WI38 (cell line): Measurements from ENCODE around the gene MRTO4.
A peak's percentile ranks its signal among the peaks of the same experiment; 100 is the strongest.
"Not testable (repeated sequence)": the region's sequence is repeated elsewhere in the genome, so short reads cannot be mapped to it uniquely, and the experiment has no call there.

Experiments
- H3K4me3 ChIP-seq: 2 replicates; pipeline ENCODE4 v1.5.1; 2011; ENCODE audit warnings: low read depth, mild to moderate bottlenecking, control low read depth, low read length
- CTCF ChIP-seq: IDR thresholded peaks from 2 replicates; pipeline ENCODE4 v1.5.1; 2012; ENCODE audit warnings: low read depth, mild to moderate bottlenecking, control low read depth, low read length

Gene MRTO4

GRCh38 chr1:19232524-19232846, 19.1 kb upstream of the MRTO4 start:
- no peak for TF ChIP-seq CTCF
- H3K4me3 ChIP-seq = no peak overlapping the region

GRCh38 chr1:19234224-19234623, 17.4 kb upstream of the MRTO4 start:
- no peak overlapping the region for H3K4me3 ChIP-seq
- no peak for TF ChIP-seq CTCF

- no peak overlapping the region for H3K4me3 ChIP-seq
- no peak for TF ChIP-seq CTCF
Measured at GRCh38 chr1:19239876-19240275, 11.7 kb upstream of the MRTO4 start.

- no peak overlapping the region for H3K4me3 ChIP-seq
- TF ChIP-seq CTCF = peak; percentile 98
Measured at GRCh38 chr1:19240673-19241538, 10.7 kb upstream of the MRTO4 start.

GRCh38 chr1:19250629-19251304, 838 bp upstream of the MRTO4 start:
- TF ChIP-seq CTCF = no peak
- peak overlapping the region; percentile 81 for H3K4me3 ChIP-seq

GRCh38 chr1:19254416-19254815, 2.8 kb downstream of the MRTO4 start:
- no peak overlapping the region for H3K4me3 ChIP-seq
- no peak for TF ChIP-seq CTCF

GRCh38 chr1:19255288-19255687, 3.7 kb downstream of the MRTO4 start:
- H3K4me3 ChIP-seq = no peak overlapping the region
- TF ChIP-seq CTCF = no peak

GRCh38 chr1:19256301-19256700, 4.7 kb downstream of the MRTO4 start:
- not testable (repeated sequence) for H3K4me3 ChIP-seq
